ENCODE data around the gene TLR10. TPM values are rescaled to one million over a fixed set of nuclear protein-coding genes. Genes with fewer than 3 reads are reported as not detected.
"Not testable (repeated sequence)": the region's sequence is repeated elsewhere in the genome, so short reads cannot be mapped to it uniquely, and the experiment has no call there.

TLR10 gene
- total and polyA plus RNA-seq, 9 donors: 0.08 to 1.4 (median 0.23) TPM; not detected in 3

- no peaks in the 10 kb centered on the region for H3K4me1 ChIP-seq (ENCODE audit: insufficient read depth)
- no peak for TF ChIP-seq CTCF (IDR thresholded peaks at IDR 0.05)
- no peak for TF ChIP-seq EP300 (IDR thresholded peaks at IDR 0.05)
- TF ChIP-seq POLR2A (IDR thresholded peaks at IDR 0.05): no peak
- H3K27me3 ChIP-seq: no peaks in the 10 kb centered on the region
- 18 to 45% (median 25%) methylated on average over 5 of the region's 5 CpGs for WGBS, 3 donors
- H3K27ac ChIP-seq: no peak overlapping the region
- no peak for DNase-seq
- no peaks in the 10 kb centered on the region for H3K36me3 ChIP-seq
- H3K4me3 ChIP-seq: no peak overlapping the region
- H3K9me3 ChIP-seq: no peaks in the 10 kb centered on the region
- intact Hi-C loops (cut with DNase I): loop anchor here in 1 of 4 donors (10.0 kb wide), 1 partner anchor 366 kb away; no protein-coding TSS in a partner anchor
Measured at GRCh38 chr4:38768968-38769394, 13.8 kb downstream of the TLR10 start.

GRCh38 chr4:38766940-38767339 lies 15.8 kb downstream of the TLR10 start:
- H3K4me3 ChIP-seq; H3K27ac ChIP-seq; H3K9me3 ChIP-seq; H3K27me3 ChIP-seq; H3K4me1 ChIP-seq (ENCODE audit: insufficient read depth); DNase-seq; H3K36me3 ChIP-seq: not testable (repeated sequence)
- intact Hi-C loops (cut with DNase I): loop anchor here in 1 of 4 donors (10.0 kb wide), 1 partner anchor 368 kb away; no protein-coding TSS in a partner anchor
- WGBS, 3 donors: 95 to 98% (median 96%) methylated on average over 2 of the region's 2 CpGs

DNA sequence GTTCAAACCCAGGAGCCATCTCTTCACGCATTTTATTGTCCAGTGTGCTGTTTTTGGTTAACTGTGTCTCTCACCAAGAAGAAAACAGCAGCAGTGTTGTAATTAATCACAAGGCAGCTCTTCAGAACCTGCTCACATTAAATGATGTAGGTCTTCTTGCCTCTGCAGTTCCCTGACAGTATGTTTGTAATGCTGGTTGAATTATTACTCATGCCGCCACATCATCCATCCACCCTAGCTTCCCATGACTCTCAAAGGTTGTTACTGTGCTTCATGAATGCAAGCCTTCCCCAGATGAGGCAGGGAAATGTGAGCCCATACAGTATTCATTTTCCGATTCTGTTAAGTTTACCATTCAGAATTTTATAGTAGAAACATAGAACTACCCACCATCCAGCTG lies 17.4 kb downstream of the TLR10 start:
- Histone ChIP-seq H3K27me3 (no peaks in the 10 kb centered on the region), H3K4me1 (ENCODE audit: insufficient read depth) (no peaks in the 10 kb centered on the region), H3K4me3 (no peak overlapping the region), H3K9me3 (no peaks in the 10 kb centered on the region), H3K27ac (no peak overlapping the region), H3K36me3 (no peaks in the 10 kb centered on the region)
- TF ChIP-seq POLR2A (IDR thresholded peaks at IDR 0.05) (no peak), CTCF (IDR thresholded peaks at IDR 0.05) (no peak), EP300 (IDR thresholded peaks at IDR 0.05) (no peak)
- intact Hi-C loops (cut with DNase I): loop anchor here in 1 of 4 donors (10.0 kb wide), 1 partner anchor 369 kb away; no protein-coding TSS in a partner anchor
- DNase-seq: no peak
- 93 to 96% (median 94%) methylated on average over 3 of the region's 3 CpGs for WGBS, 3 donors

DNA sequence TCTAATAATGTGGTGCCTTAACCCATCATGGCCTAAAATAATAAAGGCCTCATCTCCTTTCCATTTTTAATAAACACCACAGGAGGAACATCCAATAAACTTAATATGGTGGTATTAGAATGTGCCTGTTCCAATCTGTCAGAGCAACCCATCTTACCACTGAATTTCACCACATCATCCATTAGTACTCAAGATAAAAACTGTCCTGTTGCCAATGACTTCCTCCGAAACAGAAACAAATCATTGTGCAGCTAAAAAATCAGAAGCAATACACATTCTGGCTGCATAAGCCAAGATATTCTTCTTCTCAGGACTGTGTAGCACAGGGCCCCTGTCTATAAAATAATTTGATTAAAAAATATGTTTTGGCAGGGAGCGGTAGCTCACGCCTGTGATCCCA lies 18.5 kb downstream of the TLR10 start:
- intact Hi-C loops (cut with DNase I): loop anchor here in 2 of 4 donors (5.0 to 10.0 kb wide), 3 partner anchors 93 to 373 kb away; partner anchors contain the start of gene TLR6 (in 1 of the 2)
- no peak for DNase-seq
- Histone ChIP-seq H3K27ac (no peak overlapping the region), H3K27me3 (no peaks in the 10 kb centered on the region), H3K36me3 (no peaks in the 10 kb centered on the region), H3K4me1 (ENCODE audit: insufficient read depth) (no peaks in the 10 kb centered on the region), H3K9me3 (no peaks in the 10 kb centered on the region), H3K4me3 (no peak overlapping the region)
- 73 to 96% (median 85%) methylated on average over 3 of the region's 3 CpGs for WGBS, 3 donors
- TF ChIP-seq EP300 (IDR thresholded peaks at IDR 0.05) (no peak), CTCF (IDR thresholded peaks at IDR 0.05) (no peak), POLR2A (IDR thresholded peaks at IDR 0.05) (no peak)

DNA sequence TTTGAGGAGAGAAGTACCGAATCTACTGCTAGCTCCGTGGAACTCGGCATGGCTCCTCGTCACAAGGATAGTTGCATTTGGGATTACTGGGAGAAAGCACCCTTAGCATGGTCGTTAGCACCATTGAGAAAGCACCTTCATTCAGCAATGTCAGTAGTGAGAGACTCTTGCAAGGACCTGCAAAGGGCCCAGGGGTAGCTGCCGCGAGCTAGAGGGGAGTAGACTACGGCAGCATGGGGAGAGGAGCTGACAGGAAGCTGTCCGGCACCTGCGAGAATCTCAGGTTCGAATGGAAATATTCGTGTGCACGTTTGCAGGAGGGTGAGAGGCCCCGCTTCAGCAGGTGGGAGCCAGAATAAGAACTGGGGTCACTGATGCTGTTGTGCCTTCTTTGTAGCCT lies 20.2 kb downstream of the TLR10 start:
- Histone ChIP-seq H3K36me3 (no peaks in the 10 kb centered on the region), H3K27me3 (no peaks in the 10 kb centered on the region), H3K4me3 (no peak overlapping the region), H3K9me3 (no peaks in the 10 kb centered on the region), H3K4me1 (ENCODE audit: insufficient read depth) (no peaks in the 10 kb centered on the region), H3K27ac (no peak overlapping the region)
- intact Hi-C loops (cut with DNase I): loop anchor here in 2 of 4 donors (5.0 to 10.0 kb wide), 3 partner anchors 95 to 375 kb away; partner anchors contain the start of gene TLR6 (in 1 of the 2)
- DNase-seq: no peak
- no peak for TF ChIP-seq POLR2A (IDR thresholded peaks at IDR 0.05)
- TF ChIP-seq CTCF (IDR thresholded peaks at IDR 0.05): no peak
- no peak for TF ChIP-seq EP300 (IDR thresholded peaks at IDR 0.05)
- 83 to 92% (median 88%) methylated on average over 14 of the region's 14 CpGs for WGBS, 3 donors

Measured in ovary (tissue), 9 donors.